Cardiac muscle cell (in vitro differentiated cells and primary cell): ENCODE measurements around the gene C1QTNF9. TPM values are rescaled to one million over a fixed set of nuclear protein-coding genes. Genes with fewer than 3 reads are reported as not detected.
"Not testable (repeated sequence)": the region's sequence is repeated elsewhere in the genome, so short reads cannot be mapped to it uniquely, and the experiment has no call there.

Experiments
- DNase-seq, 2 donors: peaks; one replicate each; pipeline versions ENCODE4 v3.0.0 to v3.0.0-alpha.2; 2010 to 2017; ENCODE audit warnings: low read depth in 1 of 2, low spot score in 1 of 2
- H3K27ac ChIP-seq: fragments of 200-600 bp; sonication (generic); 2 replicates; pipeline ENCODE4 v1.5.1; 2016
- H3K27me3 ChIP-seq: fragments of 200-600 bp; sonication (generic); 2 replicates; pipeline ENCODE4 v1.6.0; 2016; ENCODE audit warnings: control low read depth
- H3K36me3 ChIP-seq: fragments of 200-600 bp; sonication (generic); 2 replicates; pipeline ENCODE4 v1.5.1; 2016; ENCODE audit warnings: control low read depth
- H3K4me1 ChIP-seq: fragments of 200-600 bp; sonication (generic); 2 replicates; pipeline ENCODE4 v1.8.1; 2017; ENCODE audit warnings: low read depth, mild to moderate bottlenecking, mixed run types
- H3K4me3 ChIP-seq: fragments of 200-600 bp; sonication (generic); 2 replicates; pipeline ENCODE4 v1.5.1; 2016; ENCODE audit warnings: mild to moderate bottlenecking
- H3K9me3 ChIP-seq: fragments of 200-600 bp; sonication (generic); 2 replicates; pipeline ENCODE4 v1.5.1; 2017; ENCODE audit warnings: low read depth, mild to moderate bottlenecking, control low read depth
- CTCF ChIP-seq: IDR thresholded peaks from 2 replicates; pipeline ENCODE4 v1.5.1; 2012; ENCODE audit warnings: low read depth, mild to moderate bottlenecking, low read length
- polyA plus RNA-seq: library from polyadenylated mRNA; unstranded; fragments of >200 nt; fragmentation: Nextera tagmentation; extraction: Ambion mirVana; gene quantifications from 2 replicates; pipeline ENCODE4 v1.2.1, GENCODE V29; 2016
- total RNA-seq: library from RNA; depleted of rRNA; stranded (reverse); fragments of >200 nt; gene quantifications from 2 replicates; pipeline ENCODE4 v1.2.3, GENCODE V29; 2016

C1QTNF9 gene
- total and polyA plus RNA-seq, 2 experiments from 2014 or later, result 0.12 TPM; not detected in 1

- no peaks in the 10 kb centered on the region for H3K36me3 ChIP-seq
- no peaks in the 10 kb centered on the region for H3K27me3 ChIP-seq
- TF ChIP-seq CTCF, result no peak
Measured at GRCh38 chr13:24360106-24360505, 50.7 kb downstream of the C1QTNF9 start.

GRCh38 chr13:24361113-24361512 lies 51.7 kb downstream of the C1QTNF9 start:
- TF ChIP-seq CTCF, result no peak
- DNase-seq, result no peak
- Histone ChIP-seq H3K9me3 (no peaks in the 10 kb centered on the region), H3K36me3 (no peaks in the 10 kb centered on the region), H3K27me3 (no peaks in the 10 kb centered on the region), H3K4me3 (no peak overlapping the region), H3K27ac (no peak overlapping the region), H3K4me1 (no peaks in the 10 kb centered on the region)

More at GRCh38 chr13:24360106-24360505, 50.7 kb downstream of the C1QTNF9 start:
- Histone ChIP-seq H3K9me3 (no peaks in the 10 kb centered on the region), H3K4me1 (no peaks in the 10 kb centered on the region), H3K27ac (no peak overlapping the region), H3K4me3 (no peak overlapping the region)
- DNase-seq, result no peak

- no peak for DNase-seq
- H3K27me3 ChIP-seq, result no peaks in the 10 kb centered on the region
- no peak overlapping the region for H3K27ac ChIP-seq
- no peaks in the 10 kb centered on the region for H3K4me1 ChIP-seq
- no peaks in the 10 kb centered on the region for H3K9me3 ChIP-seq
- no peak overlapping the region for H3K4me3 ChIP-seq
- no peak for TF ChIP-seq CTCF
- no peaks in the 10 kb centered on the region for H3K36me3 ChIP-seq
Measured at GRCh38 chr13:24361852-24362366, 52.5 kb downstream of the C1QTNF9 start.

- H3K36me3 ChIP-seq, result no peaks in the 10 kb centered on the region
- no peaks in the 10 kb centered on the region for H3K27me3 ChIP-seq
- TF ChIP-seq CTCF, result no peak
- H3K4me3 ChIP-seq, result no peak overlapping the region
- DNase-seq, result no peak
- no peaks in the 10 kb centered on the region for H3K9me3 ChIP-seq
- H3K4me1 ChIP-seq, result no peaks in the 10 kb centered on the region
- no peak overlapping the region for H3K27ac ChIP-seq
Measured at GRCh38 chr13:24362435-24362952, 53.1 kb downstream of the C1QTNF9 start.

- H3K4me3 ChIP-seq, result no peak overlapping the region
- H3K27ac ChIP-seq, result no peak overlapping the region
- no peaks in the 10 kb centered on the region for H3K4me1 ChIP-seq
- no peak for DNase-seq
- H3K27me3 ChIP-seq, result no peaks in the 10 kb centered on the region
- no peaks in the 10 kb centered on the region for H3K9me3 ChIP-seq
- H3K36me3 ChIP-seq, result no peaks in the 10 kb centered on the region
- no peak for TF ChIP-seq CTCF
Measured at GRCh38 chr13:24365191-24365590, 55.8 kb downstream of the C1QTNF9 start.

- not testable (repeated sequence) for H3K27ac ChIP-seq, H3K4me1 ChIP-seq, H3K9me3 ChIP-seq, H3K4me3 ChIP-seq, DNase-seq, H3K27me3 ChIP-seq, H3K36me3 ChIP-seq
Measured at GRCh38 chr13:24366315-24366714, 56.9 kb downstream of the C1QTNF9 start.

- not testable (repeated sequence) for H3K4me1 ChIP-seq, H3K9me3 ChIP-seq, H3K27me3 ChIP-seq, H3K36me3 ChIP-seq, H3K27ac ChIP-seq, H3K4me3 ChIP-seq, DNase-seq
Measured at GRCh38 chr13:24371273-24371672, 61.9 kb downstream of the C1QTNF9 start.
